Glutamatergic neuron (in vitro differentiated cells): ENCODE measurements around the gene CEP128. TPM values are rescaled to one million over a fixed set of nuclear protein-coding genes. Genes with fewer than 3 reads are reported as not detected.
A peak's percentile ranks its signal among the peaks of the same experiment; 100 is the strongest.

Experiments
- DNase-seq: peaks from one replicate; pipeline ENCODE4 v3.0.0; 2022
- H3K27ac Mint-ChIP-seq: one replicate; pipeline ENCODE4 v1.8.0; 2020; ENCODE audit warnings: mild to moderate bottlenecking, mixed read lengths, inconsistent platforms; ENCODE audit not compliant: unreplicated experiment
- H3K27me3 Mint-ChIP-seq: one replicate; pipeline ENCODE4 v1.8.0; 2020; ENCODE audit warnings: mild to moderate bottlenecking, moderate library complexity, mixed read lengths, inconsistent platforms; ENCODE audit not compliant: unreplicated experiment
- H3K36me3 Mint-ChIP-seq: one replicate; pipeline ENCODE4 v1.8.0; 2020; ENCODE audit warnings: mild to moderate bottlenecking, mixed read lengths, inconsistent platforms; ENCODE audit not compliant: unreplicated experiment
- H3K4me1 Mint-ChIP-seq: one replicate; pipeline ENCODE4 v1.8.0; 2020; ENCODE audit warnings: mild to moderate bottlenecking, low read depth, mixed read lengths, inconsistent platforms; ENCODE audit not compliant: unreplicated experiment
- H3K4me3 Mint-ChIP-seq: one replicate; pipeline ENCODE4 v1.8.0; 2020; ENCODE audit warnings: mild to moderate bottlenecking, mixed read lengths, inconsistent platforms; ENCODE audit not compliant: unreplicated experiment
- H3K9me3 Mint-ChIP-seq: one replicate; pipeline ENCODE4 v1.8.0; 2020; ENCODE audit warnings: mild to moderate bottlenecking, moderate library complexity, mixed read lengths, inconsistent platforms; ENCODE audit not compliant: unreplicated experiment
- CTCF ChIP-seq: fragments of 200-600 bp; sonication (generic); IDR thresholded peaks from one replicate; pipeline ENCODE4 v1.5.0; 2021; ENCODE audit not compliant: partially characterized antibody, unreplicated experiment
- long read RNA-seq: library from polyadenylated mRNA; unstranded; transcript quantifications from one replicate; pipeline ENCODE4 v2.0.0, GENCODE V29; 2020; ENCODE audit not compliant: unreplicated experiment
- total RNA-seq: library from RNA; stranded (reverse); fragmentation: NEBNext Ultra II Directional; extraction: Animal tissue kit (Norgen Biotek cat#: 25700); gene quantifications from one replicate; pipeline ENCODE4 v1.2.1, GENCODE V29; 2021; ENCODE audit not compliant: unreplicated experiment

CEP128 gene
- 38.5 TPM for total RNA-seq
- long read RNA-seq, full-length matches to known transcripts = 1 of 8 reads
- long read RNA-seq, partial matches to known transcripts = 3 of 8 reads
- long read RNA-seq, other reads (novel, unspliced or antisense) = 4 of 8 reads

GRCh38 chr14:80941241-80942185 is at the start of gene CEP128:
TSS of gene CEP128 (minus strand) at chr14:80941738.
- peak; percentile 97 for DNase-seq
- H3K9me3 Mint-ChIP-seq = peaks cover 2% of the 10 kb centered on the region
- no peaks in the 10 kb centered on the region for H3K36me3 Mint-ChIP-seq
- peak within 1 kb of the TSS; percentile 96 for H3K4me3 Mint-ChIP-seq
- peak within 1 kb of the TSS; percentile 98 for H3K27ac Mint-ChIP-seq
- H3K27me3 Mint-ChIP-seq = no peaks in the 10 kb centered on the region
- peaks cover 6% of the 10 kb centered on the region for H3K4me1 Mint-ChIP-seq
- TF ChIP-seq CTCF = no peak

- Mint-ChIP-seq H3K4me3 (no peak overlapping the region), H3K27me3 (no peaks in the 10 kb centered on the region)
Measured at GRCh38 chr14:80988735-80989429, 47.3 kb upstream of the CEP128 start.

GRCh38 chr14:80988192-80988591 is 46.7 kb upstream of the CEP128 start:
- H3K36me3 Mint-ChIP-seq = no peaks in the 10 kb centered on the region
- no peak for TF ChIP-seq CTCF
- no peaks in the 10 kb centered on the region for H3K27me3 Mint-ChIP-seq

More at GRCh38 chr14:80988735-80989429, 47.3 kb upstream of the CEP128 start:
- no peak overlapping the region for H3K27ac Mint-ChIP-seq
- no peak for DNase-seq
- H3K9me3 Mint-ChIP-seq = no peaks in the 10 kb centered on the region
- TF ChIP-seq CTCF = no peak
- no peaks in the 10 kb centered on the region for H3K36me3 Mint-ChIP-seq
- H3K4me1 Mint-ChIP-seq = peaks cover 5% of the 10 kb centered on the region

GRCh38 chr14:80987235-80988032 is 45.9 kb upstream of the CEP128 start:
- Mint-ChIP-seq H3K4me1 (peaks cover 5% of the 10 kb centered on the region), H3K36me3 (no peaks in the 10 kb centered on the region), H3K4me3 (no peak overlapping the region), H3K9me3 (no peaks in the 10 kb centered on the region), H3K27ac (no peak overlapping the region), H3K27me3 (no peaks in the 10 kb centered on the region)
- peak; percentile 69 for DNase-seq
- TF ChIP-seq CTCF = peak; percentile 90

More at GRCh38 chr14:80988192-80988591, 46.7 kb upstream of the CEP128 start:
- Mint-ChIP-seq H3K4me1 (peaks cover 5% of the 10 kb centered on the region), H3K4me3 (no peak overlapping the region), H3K27ac (no peak overlapping the region), H3K9me3 (no peaks in the 10 kb centered on the region)
- DNase-seq = no peak
